CD4-positive, alpha-beta T cell (primary cell): ENCODE data around the gene P3H3. TPM values are rescaled to one million over a fixed set of nuclear protein-coding genes. Genes with fewer than 3 reads are reported as not detected.

Source experiments
- ATAC-seq: fragments of 200-7000 bp; cut with Tn5 transposase; one replicate; pipeline ENCODE4 v1.10.0; 2022; ENCODE audit warnings: mild to moderate bottlenecking; ENCODE audit not compliant: poor library complexity
- CTCF ChIA-PET: fragments of 350-600 bp; sonication (Branson Sonifier 250); formaldehyde crosslinking; loops from one replicate; lab custom pipeline; 2021; ENCODE audit warnings: antibody characterized with exemption, inconsistent platforms; lab: Charles Lee
- POLR2A ChIA-PET: fragments of 350-600 bp; sonication (Branson Sonifier 250); formaldehyde crosslinking; loops from one replicate; lab custom pipeline; 2021; ENCODE audit warnings: antibody characterized with exemption, inconsistent platforms; lab: Charles Lee
- DNase-seq, 14 experiments: peaks; one replicate each; pipeline ENCODE4 v3.0.0-alpha.2; 2013 to 2020; ENCODE audit warnings: mixed read lengths in 2 of 14
- H3K27ac ChIP-seq, 2 donors: one replicate each; pipeline versions ENCODE4 v1.5.1 to v1.7.0; 2013; ENCODE audit warnings: low read length in 2 of 2, low read depth in 1 of 2, mild to moderate bottlenecking in 1 of 2
- H3K27me3 ChIP-seq, 2 experiments: 1 replicate in 1 of 2; 2 replicates in 1 of 2; pipeline versions ENCODE4 v1.6.1 to v1.7.0; 2013; ENCODE audit warnings: low read length in 2 of 2, control low read depth in 1 of 2, mild to moderate bottlenecking in 1 of 2, moderate library complexity in 1 of 2; ENCODE audit not compliant: insufficient read depth in 2 of 2, control insufficient read depth in 1 of 2
- H3K36me3 ChIP-seq: one replicate; pipeline ENCODE4 v1.6.1; 2013; ENCODE audit warnings: low read length, control low read depth; ENCODE audit not compliant: insufficient read depth
- H3K4me1 ChIP-seq: one replicate; pipeline ENCODE4 v1.6.1; 2013; ENCODE audit warnings: low read length, control low read depth; ENCODE audit not compliant: insufficient read depth
- H3K4me3 ChIP-seq: one replicate; pipeline ENCODE4 v1.5.1; 2013; ENCODE audit warnings: mild to moderate bottlenecking, low read length, moderate library complexity
- H3K9me3 ChIP-seq, 2 experiments: 1 replicate in 1 of 2; 2 replicates in 1 of 2; pipeline versions ENCODE4 v1.6.1 to v1.7.0; 2013; ENCODE audit warnings: low read length in 2 of 2, mild to moderate bottlenecking in 2 of 2, control low read depth in 1 of 2, moderate library complexity in 1 of 2; ENCODE audit not compliant: control insufficient read depth in 1 of 2, insufficient read depth in 1 of 2
- H3K27ac Mint-ChIP-seq: one replicate; pipeline ENCODE4 v1.8.0; 2020; ENCODE audit warnings: mixed read lengths
- H3K27me3 Mint-ChIP-seq: one replicate; pipeline ENCODE4 v1.8.0; 2021; ENCODE audit warnings: mixed read lengths
- H3K36me3 Mint-ChIP-seq: one replicate; pipeline ENCODE4 v1.8.0; 2021; ENCODE audit warnings: low read depth, mixed read lengths
- H3K4me1 Mint-ChIP-seq: one replicate; pipeline ENCODE4 v1.8.0; 2021; ENCODE audit warnings: low read depth, mixed read lengths
- H3K4me3 Mint-ChIP-seq: one replicate; pipeline ENCODE4 v1.8.0; 2020; ENCODE audit warnings: mild to moderate bottlenecking, mixed read lengths
- H3K9me3 Mint-ChIP-seq: one replicate; pipeline ENCODE4 v1.8.0; 2020; ENCODE audit warnings: mixed read lengths
- intact Hi-C, 2 experiments: fragments of 100-400 bp; cut with DNase I in 1 of 2; cut with micrococcal nuclease in 1 of 2; formaldehyde crosslinking; loops; one replicate each; pipeline versions ENCODE4 v1.15.1 to v1.9.0; 2023 to 2025; cut with DNase I, micrococcal nuclease
- total RNA-seq, 174 experiments: library from RNA in 2 of 174; stranded (reverse) in 2 of 174; gene quantifications; one replicate each; pipeline ENCODE4 v1.2.3 and lab custom pipeline; 2021 to 2026
- TF ChIP-seq, protein P1 (sequence below): fragments of 200-600 bp; IDR thresholded peaks from one replicate; pipeline ENCODE4 v1.8.0; 2022; ENCODE audit warnings: antibody characterized with exemption, mild to moderate bottlenecking

The P3H3 gene
- total RNA-seq, 2 experiments from 2014 or later: 2.5 to 4.1 TPM

DNA sequence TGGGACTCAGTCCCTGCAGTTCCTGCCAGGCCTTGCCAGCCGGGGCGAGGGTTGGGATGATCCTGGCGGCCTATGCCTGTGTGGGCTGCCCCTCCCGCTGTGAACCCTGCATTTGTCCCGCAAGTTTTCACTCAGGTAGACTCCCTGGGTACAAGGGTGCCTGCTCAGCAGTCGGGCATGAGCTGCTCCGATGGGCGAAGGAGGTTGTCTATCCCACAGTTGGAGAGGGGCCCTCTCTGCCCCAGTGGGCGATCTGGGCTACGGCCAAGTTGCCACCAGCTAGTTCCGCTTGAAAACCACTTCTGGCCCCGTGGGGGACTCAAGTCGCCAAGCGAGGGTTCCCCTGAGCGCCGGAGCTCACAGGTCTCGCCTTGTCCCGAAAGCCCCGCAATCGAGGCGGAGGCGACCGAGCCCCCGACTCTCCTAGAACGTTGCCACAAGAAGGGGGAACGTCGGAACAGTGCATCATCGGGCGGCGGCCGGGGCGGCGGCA lies 38.8 kb downstream of the P3H3 start:
- H3K4me3 Mint-ChIP-seq: peak overlapping the region; percentile 94
- Histone ChIP-seq H3K36me3 (peaks cover 52% of the 10 kb centered on the region), H3K27me3 (no peaks in the 10 kb centered on the region), H3K9me3 (no peaks in the 10 kb centered on the region), H3K27ac (peak overlapping the region; percentile 73 to 78), H3K4me1 (peaks cover 46% of the 10 kb centered on the region), H3K4me3 (peak overlapping the region; percentile 68)
- no peaks in the 10 kb centered on the region for H3K9me3 Mint-ChIP-seq
- peaks cover 49% of the 10 kb centered on the region for H3K4me1 Mint-ChIP-seq
- H3K27ac Mint-ChIP-seq: peak overlapping the region; percentile 80
- no peaks in the 10 kb centered on the region for H3K27me3 Mint-ChIP-seq
- peaks cover 54% of the 10 kb centered on the region for H3K36me3 Mint-ChIP-seq
- CTCF ChIA-PET: interaction anchor here (1.5 to 10.3 kb wide), 4 partner anchors 15 to 94 kb away, joined by 3 to 153 read pairs (median 24); partner anchors contain the start of genes CDCA3 and USP5
- no peak for DNase-seq
- intact Hi-C loops: loop anchor here (2.0 to 5.0 kb wide), 2 partner anchors 14 to 75 kb away; partner anchors contain the start of genes C12orf57 (in 1 of the 2), RNU7-1 (in 1 of the 2) and USP5 (in 1 of the 2)
- TF ChIP-seq, protein P1, sequence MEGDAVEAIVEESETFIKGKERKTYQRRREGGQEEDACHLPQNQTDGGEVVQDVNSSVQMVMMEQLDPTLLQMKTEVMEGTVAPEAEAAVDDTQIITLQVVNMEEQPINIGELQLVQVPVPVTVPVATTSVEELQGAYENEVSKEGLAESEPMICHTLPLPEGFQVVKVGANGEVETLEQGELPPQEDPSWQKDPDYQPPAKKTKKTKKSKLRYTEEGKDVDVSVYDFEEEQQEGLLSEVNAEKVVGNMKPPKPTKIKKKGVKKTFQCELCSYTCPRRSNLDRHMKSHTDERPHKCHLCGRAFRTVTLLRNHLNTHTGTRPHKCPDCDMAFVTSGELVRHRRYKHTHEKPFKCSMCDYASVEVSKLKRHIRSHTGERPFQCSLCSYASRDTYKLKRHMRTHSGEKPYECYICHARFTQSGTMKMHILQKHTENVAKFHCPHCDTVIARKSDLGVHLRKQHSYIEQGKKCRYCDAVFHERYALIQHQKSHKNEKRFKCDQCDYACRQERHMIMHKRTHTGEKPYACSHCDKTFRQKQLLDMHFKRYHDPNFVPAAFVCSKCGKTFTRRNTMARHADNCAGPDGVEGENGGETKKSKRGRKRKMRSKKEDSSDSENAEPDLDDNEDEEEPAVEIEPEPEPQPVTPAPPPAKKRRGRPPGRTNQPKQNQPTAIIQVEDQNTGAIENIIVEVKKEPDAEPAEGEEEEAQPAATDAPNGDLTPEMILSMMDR: no peak
- POLR2A ChIA-PET: interaction anchor here (0.9 to 5.7 kb wide), 14 partner anchors 13 to 241 kb away, joined by 3 to 90 read pairs (median 6); partner anchors contain the start of genes C12orf57, CDCA3, COPS7A and ENO2
- peak; percentile 5 for ATAC-seq

DNA sequence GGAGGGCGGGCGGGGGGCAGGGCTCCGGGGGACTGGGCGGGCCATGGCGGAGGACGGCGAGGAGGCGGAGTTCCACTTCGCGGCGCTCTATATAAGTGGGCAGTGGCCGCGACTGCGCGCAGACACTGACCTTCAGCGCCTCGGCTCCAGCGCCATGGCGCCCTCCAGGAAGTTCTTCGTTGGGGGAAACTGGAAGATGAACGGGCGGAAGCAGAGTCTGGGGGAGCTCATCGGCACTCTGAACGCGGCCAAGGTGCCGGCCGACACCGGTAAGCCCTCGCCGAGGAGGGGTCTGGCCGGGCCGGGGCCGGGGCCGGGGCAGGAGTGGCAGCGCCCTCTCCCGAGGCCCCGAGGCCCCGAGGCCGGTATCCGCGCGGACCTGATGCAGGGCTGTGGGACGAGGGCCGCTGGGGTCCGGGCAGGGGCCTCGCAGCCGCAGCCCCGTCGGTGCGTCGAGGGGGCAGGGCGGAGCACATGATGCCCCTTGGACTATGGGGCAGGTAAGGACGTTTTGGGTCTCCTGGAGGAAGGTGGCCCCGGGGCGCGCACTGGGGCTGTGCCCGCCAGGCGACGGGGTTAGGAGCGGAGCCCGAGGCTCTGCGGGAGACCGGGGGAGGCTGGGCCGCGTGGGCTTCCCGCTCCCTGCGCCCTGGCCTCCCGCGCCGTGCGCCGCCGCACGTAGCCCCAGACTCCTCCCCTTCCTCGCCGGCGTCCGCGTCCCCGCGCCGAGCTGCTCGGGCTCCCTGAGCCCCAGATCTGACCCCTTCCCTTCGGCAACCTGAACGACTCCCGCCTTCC lies 39.4 kb downstream of the P3H3 start, which contains the start of gene TPI1:
TSS of gene TPI1 (plus strand) at position 119 of the 798 bp plus-strand sequence. CDS start at position 155, 36 bp downstream.
- peak within 1 kb of the TSS; percentile 80 for H3K27ac Mint-ChIP-seq
- intact Hi-C loops: loop anchor here (2.0 to 5.0 kb wide), 5 partner anchors 15 to 245 kb away; partner anchors contain the start of genes C12orf57 (in 1 of the 2), C1R (in 1 of the 2), RNU7-1 (in 1 of the 2) and USP5 (in 1 of the 2)
- H3K4me3 ChIP-seq: peak within 1 kb of the TSS; percentile 68
- ChIA-PET CTCF (interaction anchor here (1.1 to 10.3 kb wide), 5 partner anchors 15 to 150 kb away, joined by 3 to 153 read pairs (median 6); partner anchors contain the start of genes CDCA3, LPCAT3 and USP5), POLR2A (interaction anchor here (1.0 to 5.7 kb wide), 15 partner anchors 14 to 240 kb away, joined by 3 to 90 read pairs (median 6); partner anchors contain the start of genes C12orf57, CDCA3, COPS7A and ENO2)
- TF ChIP-seq, protein P1: no peak
- no peaks in the 10 kb centered on the region for H3K27me3 Mint-ChIP-seq
- H3K9me3 ChIP-seq: no peaks in the 10 kb centered on the region
- ATAC-seq: peak; percentile 64
- no peaks in the 10 kb centered on the region for H3K27me3 ChIP-seq
- peak within 1 kb of the TSS; percentile 73 to 78 for H3K27ac ChIP-seq
- peak within 1 kb of the TSS; percentile 94 for H3K4me3 Mint-ChIP-seq
- H3K9me3 Mint-ChIP-seq: no peaks in the 10 kb centered on the region
- H3K36me3 ChIP-seq: peaks cover 46% of the 10 kb centered on the region
- H3K4me1 ChIP-seq: peaks cover 53% of the 10 kb centered on the region
- DNase-seq: peak; percentile 55 to 88 (median 72)
- peaks cover 56% of the 10 kb centered on the region for H3K36me3 Mint-ChIP-seq
- H3K4me1 Mint-ChIP-seq: peaks cover 56% of the 10 kb centered on the region
